Heart right ventricle (tissue), 16 donors: ENCODE data around the gene HSPG2. TPM values are rescaled to one million over a fixed set of nuclear protein-coding genes. Genes with fewer than 3 reads are reported as not detected.

Experiments
- ATAC-seq, 8 donors: fragments of 200-7000 bp; cut with Tn5 transposase; one replicate each; pipeline ENCODE4 v1.9.1; 2020; ENCODE audit warnings: mild to moderate bottlenecking in 8 of 8, moderate library complexity in 8 of 8, moderate number of reproducible peaks in 1 of 8
- DNase-seq, 2 donors: peaks; one replicate each; pipeline ENCODE4 v3.0.0-alpha.2; 2020
- H3K27ac ChIP-seq, 10 donors: fragments of 200-600 bp; sonication (generic) in 2 of 10; one replicate each; pipeline versions ENCODE4 v1.5.0 to v1.8.0; 2020 to 2022; ENCODE audit warnings: mild to moderate bottlenecking in 3 of 10
- H3K27me3 ChIP-seq, 7 donors: fragments of 200-600 bp; one replicate each; pipeline ENCODE4 v1.8.0; 2021 to 2022; ENCODE audit warnings: mild to moderate bottlenecking in 2 of 7
- H3K36me3 ChIP-seq, 9 donors: fragments of 200-600 bp; sonication (generic) in 1 of 9; one replicate each; pipeline versions ENCODE4 v1.5.0 to v1.8.0; 2020 to 2022; ENCODE audit warnings: mild to moderate bottlenecking in 2 of 9
- H3K4me1 ChIP-seq, 9 donors: fragments of 200-600 bp; sonication (generic) in 1 of 9; one replicate each; pipeline versions ENCODE4 v1.5.0 to v1.8.0; 2020 to 2022; ENCODE audit warnings: mild to moderate bottlenecking in 4 of 9
- H3K4me3 ChIP-seq, 10 donors: fragments of 200-600 bp; sonication (generic) in 2 of 10; one replicate each; pipeline versions ENCODE4 v1.5.0 to v1.8.0; 2020 to 2022; ENCODE audit warnings: mild to moderate bottlenecking in 7 of 10, moderate library complexity in 2 of 10
- H3K9me3 ChIP-seq, 11 donors: fragments of 200-600 bp in 10 of 11; sonication (generic) in 2 of 11; one replicate each; pipeline versions ENCODE4 v1.5.0 to v1.8.0; 2013 to 2022; ENCODE audit warnings: mild to moderate bottlenecking in 2 of 11, control low read depth in 1 of 11, moderate library complexity in 1 of 11
- WGBS, 2 donors: extraction: QIAGEN DNeasy Blood & Tissue Kit; methylation state at CpG; one replicate each; pipeline ENCODE4 v1.1.7; 2013; ENCODE audit warnings: inconsistent platforms in 1 of 2; 5-methylcytosine and 5-hydroxymethylcytosine counted together
- intact Hi-C, 10 donors: fragments of 100-400 bp; cut with DNase I; formaldehyde crosslinking; loops; one replicate each; pipeline versions ENCODE4 v1.11.1 to v1.14.2; 2022
- polyA plus RNA-seq, 2 donors: library from polyadenylated mRNA; stranded (reverse); fragments of 200-250 nt; gene quantifications; one replicate each; pipeline ENCODE4 v1.2.3, GENCODE V29; 2013
- total RNA-seq, 10 donors: library from RNA; stranded (reverse); fragmentation: NEBNext Ultra II Directional in 3 of 10; extraction: Animal tissue kit (Norgen Biotek cat#: 25700) in 3 of 10; gene quantifications; one replicate each; pipeline versions ENCODE4 v1.2.1 to v1.2.4, GENCODE V29; 2021 to 2023
- TF ChIP-seq, protein P1 (sequence below), 9 donors: fragments of 200-600 bp; sonication (generic) in 2 of 9; IDR thresholded peaks; one replicate each; pipeline versions ENCODE4 v1.5.0 to v1.8.0; 2021 to 2022; ENCODE audit warnings: antibody characterized with exemption in 9 of 9, mild to moderate bottlenecking in 5 of 9, moderate library complexity in 1 of 9
- donor health status: Arrhythmogenic right ventricular cardiomyopathy.
- donor health status: ischemic (EF 13 %, LVEDD 7.1; RV severe dilation, severe dysfunction).
- donor health status: healthy with polysubstance abuse.
- donor health status: DM: no; HTN: yes; CAD: no.
- donor health status: DM: no; HTN: no; CAD: no.
- donor health status: ischemic (EF 25% LVEDD 6.9; RV normal size, moderate dysfunction).
- donor health status: ischemic (EF 25% LVEDD 5.7; RV mildly dilated, moderate dysfunction).
- donor health status: healthy.
- donor health status: DM: yes; HTN: yes; CAD: no.
- donor health status: Ischemic cardiomyopathy.
- donor health status: ischemic (EF 35%, LVEDD 5.7; RV mildly dilated, moderate dysfunction).
- donor health status: nonischemic (EF 11% LVEDD 7.7; RV severe dilation, severe dysfunction).
- donor health status: DM: yes; HTN: yes; CAD: no.
- donor health status: PGD.
- donor health status: ischemic (EF 29% LVEDD 5.4; RV normal size, mild dysfunction).
- donor health status: nonischemic (EF 23%, LVEDD 6.1; RV moderate dilation, normal function).

HSPG2 gene
- total and polyA plus RNA-seq, 12 donors = 221 to 508 (median 310) TPM

DNA sequence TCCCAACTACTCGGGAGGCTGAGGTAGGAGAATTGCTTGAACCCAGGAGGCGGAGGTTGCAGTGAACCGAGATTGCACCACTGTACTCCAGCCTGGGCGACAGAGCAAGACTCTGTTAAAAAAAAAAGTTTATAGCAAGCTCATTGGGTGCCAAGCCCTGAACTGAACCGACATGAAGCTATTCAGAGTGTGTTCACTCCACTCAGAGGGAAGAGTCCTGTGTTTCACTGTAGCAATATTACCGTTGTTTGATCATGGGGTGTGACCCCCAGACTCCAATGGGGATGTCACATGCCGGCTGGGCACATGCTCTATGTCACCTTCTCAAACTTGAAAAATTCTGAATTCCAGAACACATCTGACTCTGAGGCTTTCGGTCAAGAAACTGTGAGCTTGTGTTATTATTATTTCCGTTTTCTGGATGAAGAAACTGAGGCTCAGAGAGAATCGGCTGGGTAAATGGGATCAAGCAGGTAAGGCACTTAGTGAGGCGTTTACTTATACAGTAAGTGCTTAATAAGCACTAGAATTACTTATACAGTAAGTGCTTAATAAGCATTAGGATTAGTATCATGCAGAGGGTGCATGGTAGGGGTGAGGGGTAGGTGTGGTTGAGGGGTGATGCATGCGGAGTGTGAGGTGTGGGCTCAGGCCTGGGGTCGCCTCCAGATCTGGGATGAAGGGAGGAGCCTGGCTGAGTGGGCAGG, 36.2 kb downstream of the HSPG2 start:
- Histone ChIP-seq H3K9me3 (no peaks in the 10 kb centered on the region), H3K4me3 (no peak overlapping the region), H3K27me3 (no peaks in the 10 kb centered on the region), H3K4me1 (peaks cover 80 to 100% (median 97%) of the 10 kb centered on the region in 9 donors), H3K36me3 (peaks cover 0 to 31% (median 2%) of the 10 kb centered on the region in 9 donors), H3K27ac (peak overlapping the region; percentile 67 to 99 (median 92))
- WGBS, 2 donors = 66 to 73% methylated on average over 13 of the region's 13 CpGs
- TF ChIP-seq, protein P1, sequence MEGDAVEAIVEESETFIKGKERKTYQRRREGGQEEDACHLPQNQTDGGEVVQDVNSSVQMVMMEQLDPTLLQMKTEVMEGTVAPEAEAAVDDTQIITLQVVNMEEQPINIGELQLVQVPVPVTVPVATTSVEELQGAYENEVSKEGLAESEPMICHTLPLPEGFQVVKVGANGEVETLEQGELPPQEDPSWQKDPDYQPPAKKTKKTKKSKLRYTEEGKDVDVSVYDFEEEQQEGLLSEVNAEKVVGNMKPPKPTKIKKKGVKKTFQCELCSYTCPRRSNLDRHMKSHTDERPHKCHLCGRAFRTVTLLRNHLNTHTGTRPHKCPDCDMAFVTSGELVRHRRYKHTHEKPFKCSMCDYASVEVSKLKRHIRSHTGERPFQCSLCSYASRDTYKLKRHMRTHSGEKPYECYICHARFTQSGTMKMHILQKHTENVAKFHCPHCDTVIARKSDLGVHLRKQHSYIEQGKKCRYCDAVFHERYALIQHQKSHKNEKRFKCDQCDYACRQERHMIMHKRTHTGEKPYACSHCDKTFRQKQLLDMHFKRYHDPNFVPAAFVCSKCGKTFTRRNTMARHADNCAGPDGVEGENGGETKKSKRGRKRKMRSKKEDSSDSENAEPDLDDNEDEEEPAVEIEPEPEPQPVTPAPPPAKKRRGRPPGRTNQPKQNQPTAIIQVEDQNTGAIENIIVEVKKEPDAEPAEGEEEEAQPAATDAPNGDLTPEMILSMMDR (IDR thresholded peaks at IDR 0.05) = no peak
- intact Hi-C loops = loop anchor here in 3 of 10 donors (5.0 kb wide), 1 partner anchor 36 kb away; the partner anchor contains the start of gene HSPG2 (in 3 of the 3)
- ATAC-seq (no peak), DNase-seq (no peak)

DNA sequence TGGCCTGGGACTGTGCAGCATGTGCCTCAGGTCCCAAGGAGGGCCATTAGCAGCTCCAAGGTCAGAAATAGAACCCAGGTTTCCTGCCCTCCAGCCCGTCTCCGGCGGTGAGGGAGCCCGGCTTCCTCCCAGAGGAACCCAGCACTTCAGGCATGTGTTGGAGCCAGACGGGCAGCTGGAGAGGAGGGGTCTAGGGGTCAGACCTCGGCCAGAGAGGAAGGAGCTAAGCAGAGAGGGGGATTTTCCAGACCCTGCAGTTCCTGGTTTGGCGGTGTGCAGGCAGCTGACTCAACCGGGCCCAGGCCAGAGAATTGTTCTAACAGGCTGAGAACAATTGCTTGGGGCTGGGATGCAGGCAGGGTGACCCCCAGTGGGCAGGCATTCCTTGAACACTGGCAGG, 37.1 kb downstream of the HSPG2 start:
- no peaks in the 10 kb centered on the region for H3K9me3 ChIP-seq
- H3K27me3 ChIP-seq = no peaks in the 10 kb centered on the region
- TF ChIP-seq, protein P1 (IDR thresholded peaks at IDR 0.05) = peak in 3 of 9 donors; percentile 7 to 32 (median 10)
- H3K36me3 ChIP-seq = peaks cover 0 to 34% (median 6%) of the 10 kb centered on the region in 9 donors
- WGBS, 2 donors = 21 to 43% methylated on average over 8 of the region's 8 CpGs
- H3K27ac ChIP-seq = peak overlapping the region; percentile 67 to 99 (median 92)
- peak overlapping the region in 1 of 10 donors; percentile 6 for H3K4me3 ChIP-seq
- peak in 1 of 2 donors; percentile 73 for DNase-seq
- ATAC-seq = peak in 7 of 8 donors; percentile 7 to 45 (median 24)
- intact Hi-C loops = loop anchor here in 7 of 10 donors (5.0 kb wide), 2 partner anchors 37 to 57 kb away; partner anchors contain the start of gene HSPG2 (in 6 of the 7)
- peaks cover 81 to 100% (median 99%) of the 10 kb centered on the region in 9 donors for H3K4me1 ChIP-seq

- Histone ChIP-seq H3K4me3 (peak overlapping the region in 1 of 10 donors; percentile 6), H3K9me3 (no peaks in the 10 kb centered on the region), H3K27me3 (no peaks in the 10 kb centered on the region), H3K27ac (peak overlapping the region; percentile 37 to 99 (median 92)), H3K4me1 (peaks cover 78 to 100% (median 100%) of the 10 kb centered on the region in 9 donors), H3K36me3 (peaks cover 0 to 40% (median 9%) of the 10 kb centered on the region in 9 donors)
- TF ChIP-seq, protein P1 (IDR thresholded peaks at IDR 0.05) = no peak
- WGBS, 2 donors = 62 to 67% methylated on average over 4 of the region's 4 CpGs
- ATAC-seq (no peak), DNase-seq (no peak)
- intact Hi-C loops = loop anchor here in 5 of 10 donors (5.0 kb wide), 2 partner anchors 38 to 58 kb away; partner anchors contain the start of gene HSPG2 (in 3 of the 5)
Measured at GRCh38 chr1:21899267-21899810, 37.8 kb downstream of the HSPG2 start.
